Neural cell (in vitro differentiated cells): ENCODE measurements around the gene CCDC174. TPM values are rescaled to one million over a fixed set of nuclear protein-coding genes. Genes with fewer than 3 reads are reported as not detected.

Experiments used
- H2AFZ ChIP-seq: fragments of 200-600, 300-800 bp; sonication (generic), shearing (Covaris generic); 2 replicates; pipeline ENCODE4 v1.6.0; 2014; ENCODE audit warnings: low read depth, mild to moderate bottlenecking, antibody characterized with exemption, low read length, moderate library complexity
- H3F3A ChIP-seq: fragments of 200-600 bp; shearing (Covaris generic); 2 replicates; pipeline ENCODE4 v1.6.1; 2016; ENCODE audit warnings: mild to moderate bottlenecking, moderate library complexity, mixed read lengths, antibody characterized with exemption, low read length; ENCODE audit not compliant: insufficient read depth, poor library complexity, severe bottlenecking
- H3K27ac ChIP-seq: fragments of 200-600, 300-800 bp; sonication (generic), shearing (Covaris generic); 2 replicates; pipeline ENCODE4 v1.5.1; 2014; ENCODE audit warnings: mild to moderate bottlenecking, low read length, moderate library complexity
- H3K27me3 ChIP-seq: fragments of 300-800, 200-600 bp; sonication (generic), shearing (Covaris generic); 2 replicates; pipeline ENCODE4 v1.6.0; 2014; ENCODE audit warnings: mild to moderate bottlenecking, low read depth, low read length, moderate library complexity; ENCODE audit not compliant: insufficient read depth
- H3K36me3 ChIP-seq: fragments of 300-800, 200-600 bp; sonication (generic), shearing (Covaris generic); 2 replicates; pipeline ENCODE4 v1.5.1; 2014; ENCODE audit warnings: mild to moderate bottlenecking, antibody characterized with exemption, low read length, moderate library complexity; ENCODE audit not compliant: insufficient read depth
- H3K4me2 ChIP-seq: fragments of 300-800, 200-600 bp; sonication (generic), shearing (Covaris generic); 2 replicates; pipeline ENCODE4 v1.6.0; 2014; ENCODE audit warnings: mild to moderate bottlenecking, low read length
- H3K4me3 ChIP-seq: fragments of 300-800, 200-600 bp; sonication (generic), shearing (Covaris generic); 2 replicates; pipeline ENCODE4 v1.5.1; 2014; ENCODE audit warnings: mild to moderate bottlenecking, low read length, moderate library complexity
- H3K79me2 ChIP-seq: fragments of 200-600 bp; shearing (Covaris generic); replicated peaks from 2 replicates; pipeline ENCODE4 v1.6.0; 2014; ENCODE audit warnings: mild to moderate bottlenecking, low read length, moderate library complexity; ENCODE audit not compliant: insufficient read depth
- H3K9ac ChIP-seq: fragments of 300-800, 200-600 bp; sonication (generic), shearing (Covaris generic); 2 replicates; pipeline ENCODE4 v1.6.1; 2016; ENCODE audit warnings: mild to moderate bottlenecking, low read length, mixed read lengths
- H3K9me2 ChIP-seq: fragments of 200-600 bp; shearing (Covaris generic); 2 replicates; pipeline ENCODE4 v1.6.1; 2016; ENCODE audit warnings: mild to moderate bottlenecking, low read length, mixed read lengths; ENCODE audit not compliant: insufficient read depth
- H3K9me3 ChIP-seq: fragments of 200-600, 300-800 bp; sonication (generic), shearing (Covaris generic); 2 replicates; pipeline ENCODE4 v1.6.1; 2016; ENCODE audit warnings: mild to moderate bottlenecking, mixed run types, low read length, moderate library complexity, mixed read lengths
- H4K20me1 ChIP-seq: fragments of 200-600 bp; shearing (Covaris generic); 2 replicates; pipeline ENCODE4 v1.6.1; 2016; ENCODE audit warnings: mild to moderate bottlenecking, mixed run types; ENCODE audit not compliant: insufficient read depth
- EP300 ChIP-seq: fragments of 450-650 bp; conservative IDR thresholded peaks from 2 replicates; pipeline ENCODE4 v1.6.1; 2014; ENCODE audit warnings: antibody characterized with exemption, mild to moderate bottlenecking, moderate library complexity; ENCODE audit not compliant: poor library complexity, severe bottlenecking
- EZH2 ChIP-seq: fragments of 200-600, 300-800 bp; shearing (Covaris generic), sonication (generic); IDR thresholded peaks from 2 replicates; pipeline ENCODE4 v1.6.1; 2014; ENCODE audit warnings: antibody characterized with exemption, low read length, borderline replicate concordance, mild to moderate bottlenecking; ENCODE audit not compliant: insufficient read depth, poor library complexity, severe bottlenecking
- MXI1 ChIP-seq: fragments of 450-650 bp; conservative IDR thresholded peaks from 2 replicates; pipeline ENCODE4 v1.6.1; 2014; ENCODE audit warnings: antibody characterized with exemption, mild to moderate bottlenecking; ENCODE audit not compliant: poor library complexity, severe bottlenecking
- POLR2AphosphoS5 ChIP-seq: IDR thresholded peaks from 2 replicates; pipeline ENCODE4 v1.6.1; 2012
- RAD21 ChIP-seq: fragments of 450-650 bp; conservative IDR thresholded peaks from 2 replicates; pipeline ENCODE4 v1.6.1; 2014; ENCODE audit warnings: antibody characterized with exemption, mild to moderate bottlenecking, moderate library complexity
- SMC3 ChIP-seq: fragments of 450-650 bp; conservative IDR thresholded peaks from 2 replicates; pipeline ENCODE4 v1.6.1; 2014; ENCODE audit warnings: antibody characterized with exemption, mild to moderate bottlenecking, moderate library complexity; ENCODE audit not compliant: poor library complexity
- TAF1 ChIP-seq: IDR thresholded peaks from 2 replicates; pipeline ENCODE4 v1.6.1; 2012; ENCODE audit warnings: low read depth
- polyA plus RNA-seq: library from polyadenylated mRNA; depleted of rRNA; stranded (reverse); fragments of >200 nt; gene quantifications from 2 replicates; pipeline ENCODE4 v1.2.3, GENCODE V29; 2014
- TF ChIP-seq, protein P1 (sequence below): IDR thresholded peaks from 2 replicates; pipeline ENCODE4 v1.6.1; 2012; ENCODE audit warnings: borderline replicate concordance
- TF ChIP-seq, protein P2 (sequence below): fragments of 450-650 bp; IDR thresholded peaks from 2 replicates; pipeline ENCODE4 v1.5.1; 2014; ENCODE audit warnings: antibody characterized with exemption, mild to moderate bottlenecking, moderate library complexity; ENCODE audit not compliant: poor library complexity, severe bottlenecking

CCDC174 gene
- polyA plus RNA-seq, 1 donor from 2014 or later = 18.0 TPM

GRCh38 chr3:14687360-14687759 is 35.8 kb downstream of the CCDC174 start:
- no peak overlapping the region for H3K27ac ChIP-seq
- no peaks in the 10 kb centered on the region for H4K20me1 ChIP-seq
- no peak overlapping the region for H3K9ac ChIP-seq
- no peaks in the 10 kb centered on the region for H3K9me3 ChIP-seq
- no peaks in the 10 kb centered on the region for H3F3A ChIP-seq
- H2AFZ ChIP-seq = no peak overlapping the region
- no peak overlapping the region for H3K4me3 ChIP-seq
- TF ChIP-seq EP300 (no peak), EZH2 (no peak), SMC3 (no peak), RAD21 (no peak), TAF1 (no peak), POLR2AphosphoS5 (no peak), MXI1 (no peak)
- TF ChIP-seq, protein P1, sequence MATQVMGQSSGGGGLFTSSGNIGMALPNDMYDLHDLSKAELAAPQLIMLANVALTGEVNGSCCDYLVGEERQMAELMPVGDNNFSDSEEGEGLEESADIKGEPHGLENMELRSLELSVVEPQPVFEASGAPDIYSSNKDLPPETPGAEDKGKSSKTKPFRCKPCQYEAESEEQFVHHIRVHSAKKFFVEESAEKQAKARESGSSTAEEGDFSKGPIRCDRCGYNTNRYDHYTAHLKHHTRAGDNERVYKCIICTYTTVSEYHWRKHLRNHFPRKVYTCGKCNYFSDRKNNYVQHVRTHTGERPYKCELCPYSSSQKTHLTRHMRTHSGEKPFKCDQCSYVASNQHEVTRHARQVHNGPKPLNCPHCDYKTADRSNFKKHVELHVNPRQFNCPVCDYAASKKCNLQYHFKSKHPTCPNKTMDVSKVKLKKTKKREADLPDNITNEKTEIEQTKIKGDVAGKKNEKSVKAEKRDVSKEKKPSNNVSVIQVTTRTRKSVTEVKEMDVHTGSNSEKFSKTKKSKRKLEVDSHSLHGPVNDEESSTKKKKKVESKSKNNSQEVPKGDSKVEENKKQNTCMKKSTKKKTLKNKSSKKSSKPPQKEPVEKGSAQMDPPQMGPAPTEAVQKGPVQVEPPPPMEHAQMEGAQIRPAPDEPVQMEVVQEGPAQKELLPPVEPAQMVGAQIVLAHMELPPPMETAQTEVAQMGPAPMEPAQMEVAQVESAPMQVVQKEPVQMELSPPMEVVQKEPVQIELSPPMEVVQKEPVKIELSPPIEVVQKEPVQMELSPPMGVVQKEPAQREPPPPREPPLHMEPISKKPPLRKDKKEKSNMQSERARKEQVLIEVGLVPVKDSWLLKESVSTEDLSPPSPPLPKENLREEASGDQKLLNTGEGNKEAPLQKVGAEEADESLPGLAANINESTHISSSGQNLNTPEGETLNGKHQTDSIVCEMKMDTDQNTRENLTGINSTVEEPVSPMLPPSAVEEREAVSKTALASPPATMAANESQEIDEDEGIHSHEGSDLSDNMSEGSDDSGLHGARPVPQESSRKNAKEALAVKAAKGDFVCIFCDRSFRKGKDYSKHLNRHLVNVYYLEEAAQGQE = no peak
- TF ChIP-seq, protein P2, sequence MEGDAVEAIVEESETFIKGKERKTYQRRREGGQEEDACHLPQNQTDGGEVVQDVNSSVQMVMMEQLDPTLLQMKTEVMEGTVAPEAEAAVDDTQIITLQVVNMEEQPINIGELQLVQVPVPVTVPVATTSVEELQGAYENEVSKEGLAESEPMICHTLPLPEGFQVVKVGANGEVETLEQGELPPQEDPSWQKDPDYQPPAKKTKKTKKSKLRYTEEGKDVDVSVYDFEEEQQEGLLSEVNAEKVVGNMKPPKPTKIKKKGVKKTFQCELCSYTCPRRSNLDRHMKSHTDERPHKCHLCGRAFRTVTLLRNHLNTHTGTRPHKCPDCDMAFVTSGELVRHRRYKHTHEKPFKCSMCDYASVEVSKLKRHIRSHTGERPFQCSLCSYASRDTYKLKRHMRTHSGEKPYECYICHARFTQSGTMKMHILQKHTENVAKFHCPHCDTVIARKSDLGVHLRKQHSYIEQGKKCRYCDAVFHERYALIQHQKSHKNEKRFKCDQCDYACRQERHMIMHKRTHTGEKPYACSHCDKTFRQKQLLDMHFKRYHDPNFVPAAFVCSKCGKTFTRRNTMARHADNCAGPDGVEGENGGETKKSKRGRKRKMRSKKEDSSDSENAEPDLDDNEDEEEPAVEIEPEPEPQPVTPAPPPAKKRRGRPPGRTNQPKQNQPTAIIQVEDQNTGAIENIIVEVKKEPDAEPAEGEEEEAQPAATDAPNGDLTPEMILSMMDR = no peak
- no peaks in the 10 kb centered on the region for H3K79me2 ChIP-seq
- H3K4me2 ChIP-seq = no peak overlapping the region
- no peaks in the 10 kb centered on the region for H3K36me3 ChIP-seq
- H3K9me2 ChIP-seq = no peaks in the 10 kb centered on the region
- H3K27me3 ChIP-seq = no peaks in the 10 kb centered on the region

DNA sequence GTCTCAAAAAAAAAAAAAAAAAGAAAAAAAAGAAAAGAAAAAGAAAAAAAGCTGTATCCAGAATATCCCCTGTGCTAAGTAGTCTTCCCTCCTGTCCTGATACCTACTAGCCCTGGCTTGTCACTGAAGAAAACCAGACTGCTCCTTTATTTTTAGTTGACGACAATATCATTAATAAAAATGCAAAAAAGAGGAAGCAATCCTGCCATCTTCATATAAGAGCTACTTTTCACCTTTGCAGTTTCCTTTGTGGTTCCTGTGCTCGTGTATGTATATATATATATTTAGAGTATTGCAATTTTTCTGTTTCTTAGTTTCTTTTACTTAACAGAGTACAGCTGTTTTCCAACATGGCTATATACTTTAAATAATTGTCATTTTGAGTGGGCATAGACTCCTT is 37.0 kb downstream of the CCDC174 start:
- Histone ChIP-seq H4K20me1 (no peaks in the 10 kb centered on the region), H3K9me3 (no peaks in the 10 kb centered on the region), H3K79me2 (no peaks in the 10 kb centered on the region), H3K9ac (no peak overlapping the region), H3K4me2 (no peak overlapping the region), H3K27me3 (no peaks in the 10 kb centered on the region), H3F3A (no peaks in the 10 kb centered on the region), H2AFZ (no peak overlapping the region), H3K9me2 (no peaks in the 10 kb centered on the region), H3K4me3 (no peak overlapping the region), H3K36me3 (no peaks in the 10 kb centered on the region), H3K27ac (no peak overlapping the region)
- TF ChIP-seq TAF1 (no peak), EP300 (no peak), EZH2 (no peak), SMC3 (no peak), POLR2AphosphoS5 (no peak)
- TF ChIP-seq, protein P1 = no peak
